Rectal smooth muscle tissue (tissue), 1 donor: Measurements from ENCODE around the gene PREX1.
"Not testable (repeated sequence)": the region's sequence is repeated elsewhere in the genome, so short reads cannot be mapped to it uniquely, and the experiment has no call there.

ENCODE experiments used
- H3K27ac ChIP-seq: one replicate; pipeline ENCODE4 v1.7.0; 2013; ENCODE audit warnings: low read depth, low read length, inconsistent platforms
- H3K27me3 ChIP-seq: one replicate; pipeline ENCODE4 v1.7.0; 2013; ENCODE audit warnings: low read length; ENCODE audit not compliant: control insufficient read depth, insufficient read depth
- H3K36me3 ChIP-seq: one replicate; pipeline ENCODE4 v1.7.0; 2013; ENCODE audit warnings: low read length; ENCODE audit not compliant: control insufficient read depth, insufficient read depth
- H3K4me1 ChIP-seq: one replicate; pipeline ENCODE4 v1.7.0; 2013; ENCODE audit warnings: low read length; ENCODE audit not compliant: control insufficient read depth, insufficient read depth
- H3K4me3 ChIP-seq: one replicate; pipeline ENCODE4 v1.7.0; 2013; ENCODE audit warnings: low read length
- H3K9ac ChIP-seq: one replicate; pipeline ENCODE4 v1.7.0; 2013; ENCODE audit warnings: low read length

PREX1 gene

DNA sequence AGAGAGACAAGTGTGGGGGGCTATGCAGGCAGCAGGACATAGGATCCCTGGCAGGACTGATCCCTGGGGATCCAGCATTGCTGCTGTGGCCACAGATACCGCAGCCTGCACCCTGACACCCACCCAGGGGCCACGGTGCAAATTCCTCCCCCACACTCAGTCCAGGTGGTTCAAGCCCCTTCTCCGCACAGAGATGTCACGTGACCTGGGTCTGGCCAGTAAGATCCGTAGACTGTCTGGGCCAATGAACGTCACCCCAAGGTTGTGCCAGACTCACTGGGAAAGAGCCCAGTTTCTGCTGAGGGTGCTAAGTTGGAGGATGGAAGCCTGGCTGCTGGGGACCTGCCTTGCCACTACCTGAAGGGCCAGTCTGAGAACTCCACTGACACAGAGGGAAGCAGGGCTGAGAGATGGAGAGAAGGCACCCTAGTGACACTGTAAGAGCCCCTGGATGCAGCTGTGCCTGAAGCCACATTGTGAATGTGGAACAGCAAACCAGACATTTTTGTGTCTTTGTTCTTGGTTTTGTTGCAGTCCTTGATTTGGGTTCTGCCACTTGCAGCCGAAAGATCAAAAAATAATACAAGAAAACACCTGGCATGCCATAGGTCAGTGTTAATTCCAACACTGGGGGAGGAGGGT is 228.6 kb downstream of the PREX1 start:
- no peak overlapping the region for H3K4me3 ChIP-seq
- H3K27ac ChIP-seq: no peak overlapping the region
- H3K36me3 ChIP-seq: no peaks in the 10 kb centered on the region
- H3K4me1 ChIP-seq: peaks cover 5% of the 10 kb centered on the region
- no peaks in the 10 kb centered on the region for H3K27me3 ChIP-seq
- no peak overlapping the region for H3K9ac ChIP-seq

DNA sequence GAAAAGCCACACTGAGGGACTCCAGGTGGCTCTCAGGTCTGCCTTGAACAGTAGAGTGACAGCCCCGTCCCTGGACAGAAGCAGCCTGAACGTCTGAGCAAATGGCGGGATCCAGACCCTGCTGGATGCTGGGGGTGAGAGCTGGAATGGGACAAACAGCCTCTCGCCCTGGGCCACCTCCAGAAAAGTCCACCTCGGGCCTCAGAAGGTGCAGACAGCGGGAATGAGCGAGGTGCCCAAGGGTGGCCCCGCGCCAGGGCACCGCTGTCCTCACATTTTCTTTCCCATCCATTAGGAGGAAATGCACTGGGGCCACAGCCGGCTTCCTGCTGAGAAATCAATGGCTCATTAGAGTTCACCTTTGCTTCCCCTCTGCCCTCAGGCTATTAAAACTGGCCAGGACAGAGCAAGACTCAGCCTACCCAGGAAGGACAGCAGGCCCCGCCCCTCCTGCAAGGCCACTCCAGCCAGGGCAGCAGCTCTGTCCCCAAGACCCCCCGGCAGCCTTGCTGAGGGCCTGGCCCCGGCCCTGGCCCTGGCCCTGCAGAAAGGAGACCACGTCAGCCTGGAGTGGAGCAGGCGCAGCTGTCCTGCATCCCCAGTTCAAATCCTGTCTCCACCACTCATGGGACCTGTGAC is 229.4 kb downstream of the PREX1 start:
- not testable (repeated sequence) for H3K4me1 ChIP-seq, H3K9ac ChIP-seq, H3K27me3 ChIP-seq, H3K4me3 ChIP-seq, H3K27ac ChIP-seq, H3K36me3 ChIP-seq

DNA sequence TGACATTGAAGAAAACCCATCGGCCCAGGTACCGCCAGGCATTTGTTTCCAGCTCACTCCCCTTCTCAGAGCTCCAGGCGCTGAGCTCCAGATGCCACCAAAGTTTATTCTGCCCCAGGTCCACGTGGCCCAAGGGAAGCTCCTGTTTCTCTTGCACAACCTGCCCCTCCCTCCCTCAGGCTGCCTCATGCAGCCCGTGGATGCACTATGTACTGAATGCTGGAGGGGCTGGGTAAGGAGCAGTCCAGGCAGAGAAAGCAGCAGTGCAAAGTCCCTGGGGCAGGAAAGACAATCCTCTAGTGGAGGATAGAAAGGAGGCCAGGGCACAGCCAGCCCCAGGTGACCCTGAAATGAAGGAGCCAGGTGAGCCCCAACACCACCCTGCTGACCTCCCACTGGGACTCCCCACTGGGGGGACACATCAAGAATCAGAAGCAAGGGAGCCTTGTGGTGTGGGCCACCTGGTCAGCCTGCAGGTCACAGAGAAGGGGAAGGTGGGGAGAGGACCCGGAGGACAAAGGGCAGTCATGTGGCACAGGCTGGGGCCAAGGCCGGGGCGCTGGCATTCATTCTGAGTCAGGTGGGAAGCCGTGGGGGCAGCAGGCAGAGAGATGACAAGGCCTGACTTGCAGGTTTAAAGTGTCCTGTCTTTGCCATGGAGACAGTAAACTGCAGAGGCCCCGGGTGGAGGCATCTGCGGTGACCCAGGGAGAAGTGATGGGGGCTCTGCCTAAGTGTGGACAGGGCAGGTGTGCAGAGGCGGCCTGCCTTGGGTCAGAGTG is 230.1 kb downstream of the PREX1 start:
- no peak overlapping the region for H3K4me3 ChIP-seq
- no peaks in the 10 kb centered on the region for H3K36me3 ChIP-seq
- H3K27ac ChIP-seq: no peak overlapping the region
- H3K4me1 ChIP-seq: peaks cover 5% of the 10 kb centered on the region
- no peaks in the 10 kb centered on the region for H3K27me3 ChIP-seq
- no peak overlapping the region for H3K9ac ChIP-seq

DNA sequence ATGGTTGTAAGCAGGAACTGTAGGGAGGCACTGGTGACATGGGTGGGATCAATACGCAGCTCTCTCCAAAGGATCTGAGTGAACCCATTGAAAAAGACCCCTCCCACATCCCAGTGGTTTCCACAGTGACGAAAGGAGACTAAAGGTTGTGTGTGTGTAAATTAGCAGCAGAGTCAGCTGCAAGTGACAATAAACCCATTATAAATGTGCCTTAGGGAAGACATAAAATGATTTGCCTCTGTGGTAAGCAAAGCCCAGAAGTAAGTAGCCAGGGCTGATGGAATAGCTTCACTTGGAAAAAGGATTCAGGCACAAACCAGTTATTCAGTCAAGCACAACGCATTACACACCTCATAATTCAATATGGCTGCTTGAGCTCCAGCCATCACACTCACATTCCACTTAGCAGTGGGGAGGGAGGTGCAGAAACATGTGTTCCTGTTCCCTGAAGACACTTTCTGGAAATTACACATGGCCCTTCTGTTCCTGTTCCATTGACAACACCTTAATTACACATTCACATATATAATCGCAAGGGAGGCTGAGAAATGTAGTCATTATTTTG is 231.4 kb downstream of the PREX1 start:
- Histone ChIP-seq H3K9ac (no peak overlapping the region), H3K27me3 (no peaks in the 10 kb centered on the region), H3K4me3 (no peak overlapping the region), H3K27ac (no peak overlapping the region), H3K36me3 (no peaks in the 10 kb centered on the region), H3K4me1 (peaks cover 5% of the 10 kb centered on the region)

DNA sequence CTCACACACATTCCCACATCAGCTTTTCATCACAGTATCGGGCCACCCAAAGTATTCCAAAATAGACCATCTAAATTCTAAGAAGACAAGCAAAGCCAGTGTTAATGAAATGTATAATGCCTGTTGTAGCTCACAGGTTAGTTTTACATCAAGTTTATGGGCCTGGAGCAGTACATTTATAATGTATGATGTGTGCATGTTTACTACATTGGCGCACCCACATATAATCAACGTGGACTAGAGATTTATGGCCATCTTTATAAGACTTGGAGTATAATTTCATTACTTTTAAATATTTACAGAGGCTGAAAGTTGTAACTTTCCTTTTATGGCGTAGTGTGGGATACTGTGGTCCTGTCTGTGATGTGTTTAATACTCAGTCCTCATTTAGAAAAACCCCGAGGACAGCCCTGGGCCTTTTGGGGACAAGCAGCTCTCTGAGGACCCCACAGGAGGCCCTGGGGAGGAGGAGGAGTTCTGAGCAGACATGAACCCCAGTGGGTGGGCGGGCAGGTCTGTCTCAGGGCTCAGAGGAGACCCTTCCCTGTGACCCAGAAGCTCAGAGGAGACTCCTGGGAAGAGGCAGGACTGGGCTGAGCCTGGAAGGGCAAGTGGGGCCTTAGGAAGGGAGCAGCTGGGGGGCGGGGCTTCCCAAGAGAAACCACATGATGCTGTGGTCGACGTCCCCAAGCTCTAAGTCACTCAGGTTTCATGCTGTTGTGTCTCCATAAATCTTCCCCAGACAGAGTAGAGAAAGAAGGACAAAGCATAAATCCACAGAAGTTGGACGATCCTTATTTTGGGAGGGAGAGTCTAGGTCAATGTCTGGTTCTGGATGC is 232.1 kb downstream of the PREX1 start:
- no peak overlapping the region for H3K4me3 ChIP-seq
- no peaks in the 10 kb centered on the region for H3K36me3 ChIP-seq
- H3K27me3 ChIP-seq: no peaks in the 10 kb centered on the region
- H3K4me1 ChIP-seq: peaks cover 5% of the 10 kb centered on the region
- peak overlapping the region; percentile 73 for H3K27ac ChIP-seq
- no peak overlapping the region for H3K9ac ChIP-seq

DNA sequence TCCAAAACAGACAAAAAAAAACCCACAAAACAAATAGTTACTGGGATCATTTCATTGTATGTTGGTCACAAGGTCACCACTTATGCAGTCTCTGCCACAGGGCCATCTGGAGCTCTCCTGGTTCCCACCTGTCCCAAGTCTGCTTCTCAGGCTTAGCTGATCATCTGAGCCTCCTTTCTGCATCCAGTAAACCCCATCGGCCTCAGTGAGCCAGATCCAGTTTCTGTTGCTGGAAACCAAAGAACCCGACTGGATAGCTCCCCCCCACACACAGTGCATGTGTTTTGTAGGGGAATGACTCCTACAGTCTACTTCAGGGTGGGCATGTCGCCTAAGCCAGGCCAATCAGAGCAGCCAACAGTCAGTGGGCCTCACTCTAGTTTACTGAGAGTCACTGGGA is 233.3 kb downstream of the PREX1 start:
- H3K4me3 ChIP-seq: no peak overlapping the region
- no peaks in the 10 kb centered on the region for H3K36me3 ChIP-seq

DNA sequence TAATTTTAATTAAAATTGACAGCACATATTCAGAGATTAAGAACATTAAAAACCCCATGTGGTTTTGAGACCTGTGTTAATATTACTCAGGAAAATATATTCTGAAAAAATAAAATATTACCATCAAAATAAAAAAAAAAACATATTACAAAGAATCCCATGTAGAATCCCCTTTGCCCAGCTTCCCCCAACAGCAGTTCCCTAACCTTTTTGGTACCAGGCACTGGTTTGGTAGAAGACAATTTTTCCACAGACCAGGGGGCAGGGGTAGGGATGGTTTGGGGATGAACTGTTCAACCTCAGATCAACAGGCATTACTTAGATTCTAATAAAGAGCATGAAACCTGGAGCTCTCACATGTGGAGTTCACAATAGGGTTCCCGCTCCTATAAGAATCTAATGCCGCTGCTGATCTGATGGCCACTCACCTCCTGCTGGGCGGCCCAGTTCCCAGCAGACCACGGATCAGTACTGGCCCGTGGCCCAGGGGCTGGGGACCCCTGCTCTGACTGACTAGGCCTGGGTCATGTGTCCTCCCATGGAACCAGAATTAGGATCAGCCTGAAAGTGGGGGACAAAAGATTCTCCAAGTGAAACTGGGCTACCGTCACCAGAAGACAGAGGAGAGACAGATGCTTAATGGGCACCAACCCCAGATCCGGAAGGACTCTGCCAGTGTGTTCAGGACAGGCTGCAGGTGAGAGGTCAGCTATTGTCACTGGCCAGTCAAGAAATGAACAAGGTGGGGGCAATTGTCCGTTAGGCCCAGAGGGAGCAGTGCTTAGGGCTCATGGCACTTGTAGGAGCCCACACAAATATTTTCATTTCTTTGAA is 235.5 kb downstream of the PREX1 start:
- H3K9ac ChIP-seq: no peak overlapping the region

More for the DNA sequence above, 233.3 kb downstream of the PREX1 start:
- Histone ChIP-seq H3K27ac (no peak overlapping the region), H3K9ac (no peak overlapping the region), H3K4me1 (peaks cover 5% of the 10 kb centered on the region), H3K27me3 (no peaks in the 10 kb centered on the region)

DNA sequence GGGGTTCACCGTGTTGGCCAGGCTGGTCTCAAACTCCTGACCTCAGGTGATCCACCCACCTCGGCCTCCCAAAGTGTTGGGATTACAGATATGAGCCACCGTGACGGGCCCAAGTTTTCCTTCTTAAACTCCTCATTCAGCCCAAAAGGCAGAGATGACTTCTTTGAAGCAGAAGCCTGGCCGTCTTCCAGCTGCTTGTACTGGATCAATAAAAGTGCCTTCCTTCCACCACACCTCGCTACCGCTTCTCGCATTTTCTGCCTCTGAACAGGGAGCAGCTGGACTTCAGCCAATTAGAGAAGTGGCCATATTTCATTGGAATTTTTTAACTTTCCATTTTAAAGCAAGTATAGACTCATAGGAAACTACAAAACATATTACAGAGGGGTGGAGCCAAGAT is 241.1 kb downstream of the PREX1 start:
- Histone ChIP-seq H3K9ac (no peak overlapping the region), H3K4me3 (no peak overlapping the region), H3K4me1 (no peaks in the 10 kb centered on the region), H3K36me3 (no peaks in the 10 kb centered on the region), H3K27me3 (no peaks in the 10 kb centered on the region), H3K27ac (no peak overlapping the region)

More for the DNA sequence above, 235.5 kb downstream of the PREX1 start:
- H3K36me3 ChIP-seq: no peaks in the 10 kb centered on the region
- H3K27me3 ChIP-seq: no peaks in the 10 kb centered on the region
- H3K4me3 ChIP-seq: no peak overlapping the region
- no peak overlapping the region for H3K27ac ChIP-seq
- peaks cover 5% of the 10 kb centered on the region for H3K4me1 ChIP-seq

DNA sequence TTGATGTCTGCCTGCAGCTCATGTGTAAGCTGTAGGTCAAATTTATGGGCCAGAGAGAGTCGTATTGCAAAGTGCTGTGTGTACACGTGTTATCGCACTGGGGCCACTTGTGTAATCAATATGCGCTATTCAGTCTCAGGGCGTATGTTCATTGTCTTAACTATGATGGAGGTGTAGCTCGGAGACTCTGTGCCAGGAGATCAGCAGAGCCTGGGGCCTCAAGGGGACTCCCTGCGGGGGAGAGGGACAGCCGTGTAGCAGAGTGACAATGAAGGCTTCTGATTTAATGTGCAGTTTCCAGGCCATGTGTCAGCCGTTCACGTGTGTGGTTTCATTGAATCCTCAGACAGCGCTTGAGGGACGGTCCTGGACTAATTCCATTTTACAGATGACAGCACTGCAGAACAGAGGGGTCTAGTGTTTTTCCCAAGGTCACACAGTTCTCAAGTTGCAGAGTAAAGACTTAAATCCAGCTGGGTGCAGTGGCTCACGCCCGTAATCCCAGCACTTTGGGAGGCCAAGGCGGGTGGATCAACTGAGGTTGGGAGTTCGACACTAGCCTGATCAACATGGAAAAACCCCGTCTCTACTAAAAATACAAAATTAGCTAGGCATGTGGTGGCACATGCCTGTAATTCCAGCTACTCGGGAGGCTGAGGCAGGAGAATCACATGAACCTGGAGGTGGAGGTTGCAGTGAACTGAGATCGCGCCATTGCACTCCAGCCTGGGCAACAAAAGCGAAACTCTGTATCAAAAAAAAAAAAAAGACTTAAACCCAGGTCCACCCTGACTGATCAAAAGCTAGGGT is 242.5 kb downstream of the PREX1 start:
- Histone ChIP-seq H3K36me3 (no peaks in the 10 kb centered on the region), H3K9ac (no peak overlapping the region), H3K27ac (no peak overlapping the region), H3K27me3 (no peaks in the 10 kb centered on the region), H3K4me3 (no peak overlapping the region), H3K4me1 (no peaks in the 10 kb centered on the region)

DNA sequence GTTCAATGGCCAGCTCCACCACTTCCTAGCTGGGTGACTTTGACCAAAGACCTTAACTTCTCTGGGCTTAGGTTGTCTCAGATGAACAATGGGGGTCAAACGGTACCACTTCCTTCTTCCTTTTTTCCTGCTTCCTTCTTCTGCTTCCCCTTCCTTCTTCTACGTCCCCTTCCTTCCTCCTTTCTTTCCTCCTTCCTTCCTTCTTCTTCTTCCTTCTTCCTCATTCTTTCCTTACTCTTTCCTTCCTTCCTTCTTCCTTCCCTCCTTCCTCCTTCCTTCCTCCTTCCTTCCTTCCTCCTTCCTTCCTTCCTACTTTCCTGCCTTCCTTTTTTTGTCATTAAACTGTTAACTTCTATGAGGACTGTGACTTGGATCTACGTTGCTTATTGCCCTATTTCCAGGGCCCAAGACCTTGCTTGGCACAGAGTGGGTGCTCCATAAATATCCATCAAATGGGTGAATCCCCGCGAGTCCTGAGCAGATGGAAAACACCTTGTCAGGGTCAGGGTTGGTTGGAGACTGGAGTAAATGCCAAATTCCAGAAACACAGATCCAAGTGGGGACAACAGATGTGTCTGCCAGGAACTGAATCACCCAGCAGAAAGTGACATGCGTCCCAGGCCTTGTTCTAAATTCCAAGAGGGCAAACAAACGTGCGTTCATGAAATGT is 243.3 kb downstream of the PREX1 start:
- no peak overlapping the region for H3K4me3 ChIP-seq
- no peak overlapping the region for H3K27ac ChIP-seq
- no peaks in the 10 kb centered on the region for H3K36me3 ChIP-seq
- H3K9ac ChIP-seq: no peak overlapping the region
- no peaks in the 10 kb centered on the region for H3K27me3 ChIP-seq
- no peaks in the 10 kb centered on the region for H3K4me1 ChIP-seq
